ENCODE measurements around the gene PDE2A. TPM values are rescaled to one million over a fixed set of nuclear protein-coding genes. Genes with fewer than 3 reads are reported as not detected.
A peak's percentile ranks its signal among the peaks of the same experiment; 100 is the strongest.

The PDE2A gene
- total and polyA plus RNA-seq, 2 of the 4 experiments (the other 2 are of a cell fraction), result 0.02 TPM; not detected in 1

GRCh38 chr11:72534371-72535193 is 139.6 kb downstream of the PDE2A start:
- Histone ChIP-seq H4K20me1 (ENCODE audit: insufficient read depth, low read length) (no peaks in the 10 kb centered on the region), H3K79me1 (ENCODE audit: low read depth in 1 of 2, low read length in 2 of 2) (no peaks in the 10 kb centered on the region), H4K91ac (ENCODE audit: insufficient read depth, low read depth, low read length) (no peak overlapping the region), H4K8ac (ENCODE audit: low read depth in 2 of 2, low read length in 2 of 2) (no peak overlapping the region), H3K9ac (ENCODE audit: low read depth, low read length) (no peak overlapping the region), H2BK120ac (ENCODE audit: low read depth, low read length) (no peak overlapping the region), H3K27ac (ENCODE audit: insufficient read depth, low read length) (no peak overlapping the region), H2AK9ac (replicated peaks; ENCODE audit: low read depth, low read length, poor library complexity) (no peak overlapping the region), H4K5ac (ENCODE audit: low read depth, low read length) (no peak overlapping the region), H3K4me2 (ENCODE audit: low read depth, low read length) (no peak overlapping the region), H2AFZ (replicated peaks; ENCODE audit: low read length, poor library complexity) (no peak overlapping the region), H3K4me3 (ENCODE audit: insufficient read depth, low read depth, low read length) (no peak overlapping the region), H3K4ac (ENCODE audit: low read depth, low read length) (no peak overlapping the region), H3K18ac (ENCODE audit: low read depth, low read length) (no peak overlapping the region), H3K4me1 (ENCODE audit: control insufficient read depth, insufficient read depth, low read length) (no peaks in the 10 kb centered on the region), H3K23ac (ENCODE audit: low read depth, low read length) (no peak overlapping the region), H2BK20ac (ENCODE audit: low read depth, low read length) (no peak overlapping the region), H3K9me1 (ENCODE audit: insufficient read depth, low read length) (no peaks in the 10 kb centered on the region), H3K36me3 (ENCODE audit: control insufficient read depth, insufficient read depth, low read length) (no peaks in the 10 kb centered on the region), H3K14ac (replicated peaks; ENCODE audit: low read depth, low read length) (no peak overlapping the region), H2BK5ac (ENCODE audit: low read depth, low read length, poor library complexity, severe bottlenecking) (no peak overlapping the region), H3K9me3 (ENCODE audit: control insufficient read depth, insufficient read depth, low read length) (no peaks in the 10 kb centered on the region), H3K56ac (ENCODE audit: extremely low read depth, insufficient read depth, low read length) (no peak overlapping the region), H3K27me3 (ENCODE audit: control insufficient read depth, insufficient read depth, low read length) (peaks cover 29% of the 10 kb centered on the region), H2AK5ac (ENCODE audit: low read depth, low read length) (no peak overlapping the region), H2BK15ac (ENCODE audit: low read depth, low read length) (no peak overlapping the region)
- TF ChIP-seq CHD1 (IDR thresholded peaks at IDR 0.05; ENCODE audit: low read depth, low read length), result no peak
- peak; percentile 93 for TF ChIP-seq MAFK (IDR thresholded peaks at IDR 0.05; ENCODE audit: low read depth, low read length)
- WGBS, 2 experiments (ENCODE audit: extremely low coverage in 2 of 2, insufficient read length in 1 of 2), result no CpG with 5 or more reads among the region's 3 CpGs
- DNase-seq (no peak), ATAC-seq (ENCODE audit: low read depth) (no peak)
- dilution Hi-C loops (cut with HindIII; ENCODE audit: low sequenced_read_pairs, unreplicated experiment), result no loop called here
- ChIA-PET POLR2A (ENCODE audit: unreplicated experiment) (no interaction called here), CTCF (no interaction called here)
- intact Hi-C loops (cut with micrococcal nuclease), result no loop called here
- in situ Hi-C loops (cut with MboI; ENCODE audit: low sequenced_read_pairs), result no loop called here
- no TSS peak for BruUV-seq (replicated peaks)

Data from IMR-90 (cell line).